ENCODE measurements around the gene GBX2. TPM values are rescaled to one million over a fixed set of nuclear protein-coding genes. Genes with fewer than 3 reads are reported as not detected.

Gene GBX2
- total and polyA plus RNA-seq, 9 of the 15 experiments (the other 6 are each of a cell fraction or from before 2014, with no cell fraction given), result 0.03 to 0.53 (median 0.27) TPM; not detected in 1

DNA sequence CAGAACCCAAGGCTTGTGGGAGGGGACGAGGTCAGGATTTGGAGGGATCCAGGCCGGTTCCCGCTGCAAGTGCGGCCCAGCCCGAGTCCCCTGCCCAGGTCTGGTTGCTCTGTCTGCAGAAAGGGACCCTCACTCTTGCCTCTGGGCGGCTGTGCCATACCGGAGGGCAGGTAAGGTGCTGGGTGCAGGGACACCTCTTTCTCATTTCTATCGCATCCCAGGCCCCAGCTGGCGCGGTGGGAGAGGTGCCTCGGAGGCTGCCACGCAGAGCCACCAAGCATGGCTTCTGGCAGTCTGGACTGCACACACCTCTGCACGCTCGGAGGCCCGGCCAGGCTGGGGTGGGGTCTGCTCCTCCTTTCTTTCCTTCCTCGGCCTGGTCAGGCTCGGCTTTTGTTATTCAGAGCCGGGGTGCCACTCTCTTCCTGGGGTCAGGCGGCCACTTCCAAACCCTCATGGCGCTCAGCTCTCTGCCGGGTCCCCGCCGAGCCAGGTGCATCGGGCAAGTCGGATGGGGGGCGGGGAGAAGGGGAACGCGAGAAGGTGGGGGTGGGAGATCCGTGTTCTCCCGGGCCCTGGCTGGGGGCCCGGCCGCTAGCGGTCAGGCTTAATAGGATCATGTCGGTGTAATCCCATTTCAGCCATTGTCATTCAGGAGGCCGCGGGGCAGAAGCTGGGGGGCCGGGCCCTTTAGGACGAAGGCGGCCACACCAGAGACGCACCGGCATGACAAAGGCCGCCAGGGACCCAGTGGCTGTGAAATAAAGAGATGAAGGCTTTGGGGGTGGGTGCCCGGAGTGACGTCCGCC, 9.0 kb downstream of the GBX2 start:
- Histone ChIP-seq H3K9me1 (ENCODE audit: control insufficient read depth, insufficient read depth, low read length) (no peaks in the 10 kb centered on the region), H3K4me1 (replicated peaks in 1 of 2; ENCODE audit: control insufficient read depth in 2 of 2, insufficient read depth in 2 of 2, low read length in 2 of 2) (peaks cover 0 to 7% of the 10 kb centered on the region in 2 experiments; a peak in 2 of 5 replicates), H2AFZ (ENCODE audit: low read depth, low read length) (no peak overlapping the region), H3K27me3 (ENCODE audit: control insufficient read depth in 2 of 2, insufficient read depth in 2 of 2, low read length in 2 of 2) (peaks cover 3 to 40% of the 10 kb centered on the region in 2 experiments; a peak in 3 of 5 replicates), H3K9me3 (replicated peaks; ENCODE audit: control insufficient read depth, insufficient read depth, low read depth, low read length) (no peaks in the 10 kb centered on the region), H3K4me3 (no peak overlapping the region), H3K36me3 (ENCODE audit: control insufficient read depth, insufficient read depth, low read length) (no peaks in the 10 kb centered on the region), H3K9ac (ENCODE audit: insufficient read depth in 1 of 2, low read depth in 2 of 2, low read length in 2 of 2) (no peak overlapping the region), H4K20me1 (replicated peaks; ENCODE audit: control insufficient read depth, insufficient read depth, low read length) (no peaks in the 10 kb centered on the region), H3K4me2 (ENCODE audit: insufficient read depth, low read length) (no peak overlapping the region), H3K27ac (ENCODE audit: extremely low read depth, low read depth, low read length) (no peak overlapping the region), H3K79me2 (ENCODE audit: control insufficient read depth, insufficient read depth, low read length) (no peaks in the 10 kb centered on the region)
- intact Hi-C loops (cut with micrococcal nuclease), result no loop called here
- in situ Hi-C loops (cut with MboI), result no loop called here
- 0% methylated on average over 7 of the region's 45 CpGs for WGBS (ENCODE audit: insufficient coverage, low coverage, missing lambda C conversion rate)
- FAIRE-seq (no peak), DNase-seq (ENCODE audit: extremely low read depth in 1 of 4, low spot score in 3 of 4) (no peak), ATAC-seq (no peak)
- BruUV-seq (replicated peaks), result no TSS peak
- ChIA-PET POLR2A (interaction anchor here (0.6 to 1.0 kb wide), 2 partner anchors 9 to 11 kb away, joined by 3 read pairs; partner anchors contain the start of gene GBX2), CTCF (ENCODE audit: low intra/inter-chr PET ratio) (no interaction called here)
- TF ChIP-seq XRCC3 (IDR thresholded peaks at IDR 0.05) (no peak), CREBBP (IDR thresholded peaks at IDR 0.05; ENCODE audit: low read depth, low read length) (no peak), ZNF75A (CRISPR knock-in tag; IDR thresholded peaks at IDR 0.05) (no peak), ILK (tag; IDR thresholded peaks at IDR 0.05; ENCODE audit: borderline replicate concordance, low read depth) (no peak), SRSF3 (IDR thresholded peaks at IDR 0.05; ENCODE audit: insufficient read depth, low read length) (no peak), BACH1 (tag; IDR thresholded peaks at IDR 0.05) (no peak), NR1H2 (CRISPR knock-in tag; IDR thresholded peaks at IDR 0.05) (no peak), KLF13 (tag; IDR thresholded peaks at IDR 0.05; ENCODE audit: borderline replicate concordance, low read depth) (no peak), EZH2 (IDR thresholded peaks at IDR 0.05; ENCODE audit: borderline replicate concordance, low read depth, low read length) (no peak), ZNF175 (CRISPR knock-in tag; IDR thresholded peaks at IDR 0.05; ENCODE audit: low read depth) (no peak), ZNF316 (IDR thresholded peaks at IDR 0.05) (no peak), ZNF445 (CRISPR knock-in tag; IDR thresholded peaks at IDR 0.05; ENCODE audit: low read depth) (no peak), ZFPM2 (CRISPR knock-in tag; IDR thresholded peaks at IDR 0.05) (no peak)
- TF ChIP-seq, protein P1, sequence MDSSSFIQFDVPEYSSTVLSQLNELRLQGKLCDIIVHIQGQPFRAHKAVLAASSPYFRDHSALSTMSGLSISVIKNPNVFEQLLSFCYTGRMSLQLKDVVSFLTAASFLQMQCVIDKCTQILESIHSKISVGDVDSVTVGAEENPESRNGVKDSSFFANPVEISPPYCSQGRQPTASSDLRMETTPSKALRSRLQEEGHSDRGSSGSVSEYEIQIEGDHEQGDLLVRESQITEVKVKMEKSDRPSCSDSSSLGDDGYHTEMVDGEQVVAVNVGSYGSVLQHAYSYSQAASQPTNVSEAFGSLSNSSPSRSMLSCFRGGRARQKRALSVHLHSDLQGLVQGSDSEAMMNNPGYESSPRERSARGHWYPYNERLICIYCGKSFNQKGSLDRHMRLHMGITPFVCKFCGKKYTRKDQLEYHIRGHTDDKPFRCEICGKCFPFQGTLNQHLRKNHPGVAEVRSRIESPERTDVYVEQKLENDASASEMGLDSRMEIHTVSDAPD (CRISPR knock-in tag; IDR thresholded peaks at IDR 0.05), result no peak
- TF ChIP-seq, protein P2, sequence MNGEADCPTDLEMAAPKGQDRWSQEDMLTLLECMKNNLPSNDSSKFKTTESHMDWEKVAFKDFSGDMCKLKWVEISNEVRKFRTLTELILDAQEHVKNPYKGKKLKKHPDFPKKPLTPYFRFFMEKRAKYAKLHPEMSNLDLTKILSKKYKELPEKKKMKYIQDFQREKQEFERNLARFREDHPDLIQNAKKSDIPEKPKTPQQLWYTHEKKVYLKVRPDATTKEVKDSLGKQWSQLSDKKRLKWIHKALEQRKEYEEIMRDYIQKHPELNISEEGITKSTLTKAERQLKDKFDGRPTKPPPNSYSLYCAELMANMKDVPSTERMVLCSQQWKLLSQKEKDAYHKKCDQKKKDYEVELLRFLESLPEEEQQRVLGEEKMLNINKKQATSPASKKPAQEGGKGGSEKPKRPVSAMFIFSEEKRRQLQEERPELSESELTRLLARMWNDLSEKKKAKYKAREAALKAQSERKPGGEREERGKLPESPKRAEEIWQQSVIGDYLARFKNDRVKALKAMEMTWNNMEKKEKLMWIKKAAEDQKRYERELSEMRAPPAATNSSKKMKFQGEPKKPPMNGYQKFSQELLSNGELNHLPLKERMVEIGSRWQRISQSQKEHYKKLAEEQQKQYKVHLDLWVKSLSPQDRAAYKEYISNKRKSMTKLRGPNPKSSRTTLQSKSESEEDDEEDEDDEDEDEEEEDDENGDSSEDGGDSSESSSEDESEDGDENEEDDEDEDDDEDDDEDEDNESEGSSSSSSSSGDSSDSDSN (IDR thresholded peaks at IDR 0.05; ENCODE audit: borderline replicate concordance in 1 of 2, low read depth in 2 of 2, low read length in 2 of 2), result no peak
- TF ChIP-seq, protein P3, sequence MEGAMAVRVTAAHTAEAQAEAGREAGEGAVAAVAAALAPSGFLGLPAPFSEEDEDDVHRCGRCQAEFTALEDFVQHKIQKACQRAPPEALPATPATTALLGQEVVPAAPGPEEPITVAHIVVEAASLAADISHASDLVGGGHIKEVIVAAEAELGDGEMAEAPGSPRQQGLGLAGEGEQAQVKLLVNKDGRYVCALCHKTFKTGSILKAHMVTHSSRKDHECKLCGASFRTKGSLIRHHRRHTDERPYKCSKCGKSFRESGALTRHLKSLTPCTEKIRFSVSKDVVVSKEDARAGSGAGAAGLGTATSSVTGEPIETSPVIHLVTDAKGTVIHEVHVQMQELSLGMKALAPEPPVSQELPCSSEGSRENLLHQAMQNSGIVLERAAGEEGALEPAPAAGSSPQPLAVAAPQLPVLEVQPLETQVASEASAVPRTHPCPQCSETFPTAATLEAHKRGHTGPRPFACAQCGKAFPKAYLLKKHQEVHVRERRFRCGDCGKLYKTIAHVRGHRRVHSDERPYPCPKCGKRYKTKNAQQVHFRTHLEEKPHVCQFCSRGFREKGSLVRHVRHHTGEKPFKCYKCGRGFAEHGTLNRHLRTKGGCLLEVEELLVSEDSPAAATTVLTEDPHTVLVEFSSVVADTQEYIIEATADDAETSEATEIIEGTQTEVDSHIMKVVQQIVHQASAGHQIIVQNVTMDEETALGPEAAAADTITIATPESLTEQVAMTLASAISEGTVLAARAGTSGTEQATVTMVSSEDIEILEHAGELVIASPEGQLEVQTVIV (CRISPR knock-in tag; IDR thresholded peaks at IDR 0.05; ENCODE audit: borderline replicate concordance), result no peak

All from K562 (cell line).